HG02571 (cell line): ENCODE data around the gene PEAK1.
A peak's percentile ranks its signal among the peaks of the same experiment; 100 is the strongest.

ENCODE experiments used
- ATAC-seq: cut with Tn5 transposase; IDR thresholded peaks from one replicate; pipeline ENCODE4 v1.9.1; 2021; ENCODE audit warnings: mild to moderate bottlenecking, moderate library complexity; ENCODE audit not compliant: unreplicated experiment

PEAK1 gene

DNA sequence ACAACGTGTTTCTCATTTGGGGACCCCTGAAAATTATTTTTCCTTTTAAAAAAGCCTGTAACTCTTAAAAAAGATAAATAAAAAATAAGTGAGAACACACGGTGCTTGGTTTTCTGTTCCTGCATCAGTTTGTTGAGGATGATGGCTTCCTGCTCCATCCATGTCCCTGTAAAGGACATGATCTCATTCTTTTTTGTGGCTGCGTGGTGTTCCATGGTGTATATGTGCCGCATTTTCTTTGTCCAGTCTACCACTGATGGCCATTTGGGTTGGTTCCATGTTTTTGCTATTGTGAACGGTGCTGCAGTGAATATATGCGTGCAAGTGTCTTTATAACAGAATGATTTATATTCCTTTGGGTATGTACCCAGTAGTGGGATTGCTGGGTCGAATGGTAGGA, 351.3 kb downstream of the PEAK1 start:
- no peak for ATAC-seq

DNA sequence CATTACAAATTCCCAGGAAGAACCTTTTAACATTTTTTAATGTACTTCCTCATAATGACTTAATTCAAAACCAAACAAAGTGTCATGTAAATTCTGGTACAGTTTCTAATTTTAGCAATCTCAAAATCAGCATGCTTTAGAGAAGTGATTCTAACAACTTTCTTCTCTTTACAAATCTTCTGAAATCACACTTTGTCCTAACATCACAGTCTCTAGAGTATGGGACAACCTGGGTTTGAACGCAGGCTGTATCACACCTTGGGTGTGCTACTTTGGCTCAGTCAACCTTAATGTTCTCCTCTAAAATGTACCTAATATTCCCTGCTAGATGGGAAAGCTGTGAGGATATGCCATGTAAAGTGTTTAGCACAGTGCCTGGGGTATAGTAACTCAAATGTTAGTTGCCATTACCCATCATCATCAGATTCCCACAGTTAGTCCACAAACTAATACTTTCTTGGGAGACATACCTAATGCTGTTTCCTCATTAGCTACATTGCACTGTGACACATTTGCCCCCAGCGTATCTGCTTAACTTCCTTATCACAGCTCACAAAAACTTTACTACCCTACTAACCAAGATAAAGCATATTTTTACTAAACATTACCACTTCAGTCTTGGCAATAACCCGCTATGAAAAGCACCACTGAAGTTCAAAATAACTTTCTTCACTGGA, 352.1 kb downstream of the PEAK1 start:
- no peak for ATAC-seq

DNA sequence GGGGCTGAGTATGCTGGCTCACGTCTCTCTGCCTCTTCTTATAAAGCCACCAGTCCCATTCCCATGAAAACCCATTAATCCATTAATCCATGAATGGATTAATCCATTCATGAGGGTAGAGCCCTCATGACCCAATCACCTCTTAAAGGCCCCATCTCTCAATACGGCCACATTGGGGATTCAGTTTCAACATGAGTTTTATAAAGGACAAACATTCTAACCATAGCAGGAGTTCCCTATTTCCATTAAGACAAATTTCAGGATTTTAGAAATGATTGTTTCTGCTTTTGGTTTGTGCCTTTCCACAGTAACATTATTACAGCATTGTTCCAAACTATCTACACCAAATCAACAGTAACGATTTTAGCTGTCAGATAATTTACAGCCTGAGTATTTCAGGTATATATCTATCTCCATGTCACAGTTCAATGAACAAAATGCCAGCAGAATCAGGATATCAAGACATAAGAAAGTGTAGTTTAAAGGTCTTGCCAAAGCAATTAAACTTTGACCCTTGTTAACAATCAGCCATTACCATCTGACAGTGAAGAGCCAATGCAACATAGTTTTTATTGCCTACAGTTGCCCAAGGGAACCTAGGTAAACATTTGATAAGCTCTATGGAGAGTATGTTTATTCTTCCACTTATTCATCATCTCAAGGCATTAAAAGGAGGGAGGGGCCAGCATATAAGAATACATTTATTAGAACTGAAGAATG, 352.8 kb downstream of the PEAK1 start:
- ATAC-seq = no peak

DNA sequence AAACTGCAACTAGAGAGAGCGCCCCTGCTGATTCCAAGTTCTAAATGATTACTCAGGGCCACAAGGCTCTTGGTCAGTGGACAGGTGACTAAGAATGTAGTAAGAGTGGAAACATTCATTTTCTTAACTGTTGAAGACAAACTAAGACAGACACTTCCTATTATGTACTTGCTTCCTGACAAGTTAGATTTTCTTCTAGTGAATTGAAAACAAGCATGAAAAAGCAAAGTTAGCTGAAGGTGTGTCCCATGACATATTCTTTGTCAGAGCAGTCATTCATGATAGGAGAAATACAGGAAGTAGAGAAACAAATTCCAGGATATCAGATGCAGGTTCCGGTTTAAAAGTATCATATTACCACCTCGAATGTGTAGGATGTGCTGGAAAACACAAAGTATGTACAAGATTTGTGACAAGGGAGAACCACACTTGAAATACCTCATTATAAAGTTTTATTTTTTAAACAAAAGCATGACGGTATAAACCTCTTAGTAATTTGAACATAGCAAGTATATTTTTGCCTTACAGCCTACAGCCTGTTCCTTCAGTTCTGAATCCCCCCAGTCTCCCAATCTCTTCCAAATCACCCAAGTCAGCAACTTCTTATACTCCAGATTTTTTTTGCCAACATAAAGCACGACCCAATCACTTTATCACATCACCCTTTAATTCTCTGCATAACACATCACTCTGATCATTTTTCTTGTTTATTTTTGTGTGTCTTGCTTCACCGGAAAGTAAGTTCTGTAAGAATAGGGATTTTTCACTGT, 355.2 kb downstream of the PEAK1 start:
- no peak for ATAC-seq

DNA sequence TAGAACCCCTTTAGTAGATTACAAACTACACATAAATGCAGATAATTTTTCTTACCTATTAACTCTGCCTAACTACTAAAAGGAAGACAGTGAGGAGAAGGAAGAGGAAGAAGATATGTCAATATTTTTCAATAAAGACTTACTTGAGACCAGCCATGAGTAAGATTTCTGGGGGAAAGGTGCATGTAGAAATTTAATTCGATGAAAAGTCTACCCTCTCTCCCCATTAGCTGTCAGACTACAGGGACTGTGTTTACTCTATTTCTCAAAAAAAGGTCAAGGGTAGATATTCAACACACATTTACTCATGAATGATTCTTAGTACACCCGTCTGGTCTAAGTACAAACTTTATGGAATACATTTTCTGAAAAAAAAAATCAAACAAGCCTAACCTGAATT, 355.8 kb downstream of the PEAK1 start:
- ATAC-seq = no peak

DNA sequence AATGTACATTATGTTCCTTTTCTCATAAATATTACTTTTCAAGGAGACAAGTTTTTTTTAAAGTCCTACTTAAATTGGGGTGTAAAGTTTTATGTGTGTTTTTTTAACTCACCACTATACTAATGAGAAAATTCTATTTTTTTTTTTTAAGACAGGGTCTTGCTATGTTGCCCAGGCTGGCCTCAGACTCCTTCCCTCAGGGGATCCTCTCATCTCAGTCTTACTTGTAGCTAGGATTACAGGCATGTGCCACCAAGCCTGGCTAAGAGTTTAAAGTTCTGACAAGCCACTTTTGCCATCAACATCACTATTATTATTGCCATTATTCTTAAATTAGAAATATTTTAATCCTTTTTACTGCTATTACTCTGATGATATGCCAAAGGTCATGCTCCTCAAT, 356.7 kb downstream of the PEAK1 start:
- no peak for ATAC-seq

DNA sequence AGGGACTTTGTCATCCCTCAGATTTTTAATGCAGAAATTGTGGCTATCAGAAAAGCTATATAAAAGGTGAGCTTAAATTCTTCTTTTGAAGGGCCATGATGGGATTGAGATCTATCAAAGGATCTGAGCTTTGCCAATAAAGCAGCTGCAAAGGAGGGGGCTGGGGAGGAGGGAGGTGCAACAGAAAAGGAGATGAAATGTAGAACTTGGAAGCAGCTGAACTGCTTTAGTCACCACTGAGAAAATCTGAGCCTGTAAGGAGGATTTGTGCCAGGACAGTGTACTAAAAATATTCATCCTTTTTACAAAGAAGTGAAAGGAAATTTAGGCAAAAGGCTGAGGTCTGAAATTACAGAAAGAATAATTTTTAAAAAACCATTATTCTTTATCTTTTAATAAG, 359.4 kb downstream of the PEAK1 start:
- ATAC-seq = no peak

DNA sequence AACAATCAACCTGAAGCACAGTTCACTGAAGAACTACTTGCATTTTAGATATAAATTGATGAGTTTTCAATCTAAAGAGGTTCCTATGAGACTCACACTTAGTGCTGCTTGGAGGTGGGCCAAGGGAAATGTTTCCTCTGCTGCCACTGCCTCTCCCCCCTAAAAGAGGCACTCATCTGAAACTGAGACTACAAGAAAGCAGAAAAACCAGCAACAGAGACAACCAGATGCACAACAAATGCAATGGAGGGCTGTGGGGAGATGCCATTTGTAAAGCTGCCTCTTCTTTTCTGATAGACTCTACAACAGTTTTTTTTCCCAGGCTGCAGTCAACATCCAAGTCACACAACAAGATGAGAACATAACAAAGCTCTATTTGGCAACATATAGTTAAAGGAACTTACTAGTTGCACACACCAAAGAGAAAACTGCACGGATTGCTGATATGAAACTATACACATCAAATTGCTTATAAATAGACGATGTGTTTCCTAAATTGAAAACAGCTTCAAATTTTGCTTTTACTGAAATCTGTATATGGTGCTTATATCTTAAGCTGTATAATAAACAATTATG, 360.0 kb downstream of the PEAK1 start:
- peak; percentile 71 for ATAC-seq

DNA sequence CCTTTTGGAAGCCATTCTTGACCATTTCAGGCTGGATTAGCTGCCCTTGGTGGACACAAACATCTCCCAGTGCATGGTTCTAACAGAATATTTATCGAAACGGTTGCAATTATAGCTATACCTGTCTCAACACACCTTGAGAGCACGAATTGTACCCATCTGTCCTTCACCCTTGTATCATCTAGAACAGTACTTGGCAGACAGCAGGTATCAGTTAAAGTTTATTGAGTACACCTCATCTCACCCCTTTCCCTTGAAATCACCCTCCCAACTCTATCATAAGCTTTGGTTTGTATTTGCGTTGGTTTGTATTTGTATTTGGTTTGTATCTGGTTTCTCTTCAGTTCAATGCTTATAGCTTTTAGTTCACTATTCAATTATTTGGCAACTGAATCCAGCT, 361.4 kb downstream of the PEAK1 start:
- no peak for ATAC-seq

DNA sequence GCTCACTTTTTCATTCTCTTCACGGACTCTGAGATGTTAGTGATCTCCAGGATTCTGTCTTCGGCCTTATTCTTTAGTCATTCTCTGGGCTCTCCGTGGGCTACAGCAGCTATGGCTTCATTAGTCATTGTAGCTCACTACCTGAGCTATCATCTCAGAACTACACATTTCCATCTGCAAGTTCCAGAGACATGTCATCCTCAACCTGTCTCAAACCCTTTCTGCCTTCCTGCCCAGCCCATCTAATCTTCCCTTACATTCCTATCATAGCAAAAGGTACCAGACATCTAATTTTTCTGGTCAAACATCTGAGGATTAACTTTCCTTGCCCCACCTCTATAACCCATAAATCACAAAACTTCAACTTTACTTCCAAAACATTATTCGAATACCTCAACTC, 362.2 kb downstream of the PEAK1 start:
- ATAC-seq = no peak

DNA sequence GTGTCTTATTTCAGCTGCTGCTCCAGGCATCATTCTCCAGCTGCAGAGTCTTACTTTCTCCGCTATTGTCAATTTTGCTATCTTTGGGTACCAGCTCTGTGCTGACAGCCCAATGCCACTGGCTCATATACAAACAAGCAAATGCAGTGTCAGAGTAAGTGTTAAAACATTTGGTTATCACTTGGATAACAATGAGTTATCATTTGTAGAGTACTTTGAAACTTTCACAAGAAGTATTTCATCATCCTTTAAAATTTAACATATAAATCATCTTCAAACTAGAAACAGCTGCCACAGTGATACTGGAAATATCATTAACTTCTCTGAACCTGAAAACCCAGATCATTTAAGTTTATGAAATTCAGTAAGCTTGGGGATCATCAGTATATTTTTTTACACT, 362.8 kb downstream of the PEAK1 start:
- no peak for ATAC-seq

DNA sequence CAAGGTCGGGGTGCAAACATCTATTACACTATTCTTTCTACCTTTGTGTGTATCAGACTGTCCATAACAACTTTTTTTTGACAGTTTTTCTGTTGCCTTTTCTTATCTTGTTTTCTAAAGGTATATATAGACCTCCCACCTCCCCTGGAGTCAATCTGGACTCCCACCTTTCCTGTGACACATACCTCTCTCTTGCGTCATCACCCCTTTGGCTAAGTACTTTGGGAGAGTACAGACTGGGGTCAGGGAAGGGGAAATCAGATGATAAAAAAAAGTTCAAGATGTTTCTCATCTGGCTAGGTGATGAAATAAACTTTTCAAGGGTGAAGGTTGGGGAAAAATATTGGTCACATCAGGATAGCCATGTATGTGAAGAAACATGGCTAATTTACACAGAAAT, 366.2 kb downstream of the PEAK1 start:
- no peak for ATAC-seq

DNA sequence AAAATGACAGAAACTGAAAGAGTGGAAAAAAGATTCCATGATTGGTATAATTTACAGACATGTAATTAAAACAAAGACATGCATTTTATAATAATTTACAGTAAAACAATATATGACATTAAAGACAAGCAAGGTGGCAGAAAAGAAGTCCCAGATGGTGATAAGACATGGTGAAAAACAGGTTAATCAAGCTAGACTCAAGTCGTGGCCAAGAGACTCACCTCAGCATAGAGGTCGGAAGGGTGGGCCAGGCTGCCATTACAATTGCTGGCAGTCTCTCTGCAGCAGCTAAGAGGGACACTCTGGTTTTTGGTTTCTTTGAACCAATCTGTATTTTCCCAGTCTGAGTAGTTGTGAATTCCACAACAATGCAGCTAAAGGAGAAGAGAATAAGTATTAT, 367.3 kb downstream of the PEAK1 start:
- ATAC-seq = no peak
